Central memory CD4-positive, alpha-beta T cell (primary cell): ENCODE data around the gene PLXDC1.
"Not testable (repeated sequence)": the region's sequence is repeated elsewhere in the genome, so short reads cannot be mapped to it uniquely, and the experiment has no call there.

Source experiments
- DNase-seq: peaks from one replicate; pipeline ENCODE4 v3.0.0; 2022

PLXDC1 gene

GRCh38 chr17:39151943-39152818 is 744 bp upstream of the PLXDC1 start:
- DNase-seq: peak; percentile 20

GRCh38 chr17:39150795-39151149 is 665 bp downstream of the PLXDC1 start:
- no peak for DNase-seq

- DNase-seq: no peak
These were observed 1.3 kb downstream of the PLXDC1 start for GRCh38 chr17:39150104-39150634.

GRCh38 chr17:39147221-39148185 is 3.9 kb downstream of the PLXDC1 start:
- DNase-seq: no peak

- no peak for DNase-seq
These were observed 5.2 kb downstream of the PLXDC1 start for GRCh38 chr17:39146273-39146672.

- no peak for DNase-seq
These were observed 6.3 kb downstream of the PLXDC1 start for GRCh38 chr17:39145143-39145542.

- no peak for DNase-seq
These were observed 7.0 kb downstream of the PLXDC1 start for GRCh38 chr17:39144416-39144840.

- DNase-seq: no peak
These were observed 7.8 kb downstream of the PLXDC1 start for GRCh38 chr17:39143552-39144093.

- no peak for DNase-seq
These were observed 9.3 kb downstream of the PLXDC1 start for GRCh38 chr17:39141915-39142664.

GRCh38 chr17:39141294-39141693 is 10.1 kb downstream of the PLXDC1 start:
- DNase-seq: no peak

GRCh38 chr17:39139561-39139960 is 11.9 kb downstream of the PLXDC1 start:
- DNase-seq: no peak

GRCh38 chr17:39139161-39139511 is 12.3 kb downstream of the PLXDC1 start:
- DNase-seq: no peak

- DNase-seq: no peak
These were observed 12.8 kb downstream of the PLXDC1 start for GRCh38 chr17:39138431-39139160.

- no peak for DNase-seq
These were observed 16.6 kb downstream of the PLXDC1 start for GRCh38 chr17:39134878-39135277.

- no peak for DNase-seq
These were observed 19.2 kb downstream of the PLXDC1 start for GRCh38 chr17:39132192-39132610.

- DNase-seq: no peak
These were observed 19.8 kb downstream of the PLXDC1 start for GRCh38 chr17:39131616-39132015.

GRCh38 chr17:39130205-39130604 is 21.2 kb downstream of the PLXDC1 start:
- DNase-seq: no peak

GRCh38 chr17:39129544-39129943 is 21.9 kb downstream of the PLXDC1 start:
- not testable (repeated sequence) for DNase-seq

- DNase-seq: no peak
These were observed 25.0 kb downstream of the PLXDC1 start for GRCh38 chr17:39126436-39126835.

- DNase-seq: no peak
These were observed 26.1 kb downstream of the PLXDC1 start for GRCh38 chr17:39125143-39125875.

- DNase-seq: no peak
These were observed 27.8 kb downstream of the PLXDC1 start for GRCh38 chr17:39123627-39124026.
